ENCODE data around the gene ARAP1.

ARAP1 gene

GRCh38 chr11:72652873-72653630 lies 99.2 kb downstream of the ARAP1 start:
- FAIRE-seq, result no peak

- no peak for FAIRE-seq
These were observed 100.1 kb downstream of the ARAP1 start for GRCh38 chr11:72652133-72652532.

- FAIRE-seq, result no peak
These were observed 102.8 kb downstream of the ARAP1 start for GRCh38 chr11:72649215-72649976.

GRCh38 chr11:72648384-72649136 lies 103.6 kb downstream of the ARAP1 start:
- FAIRE-seq, result no peak

GRCh38 chr11:72647882-72648281 lies 104.3 kb downstream of the ARAP1 start:
- no peak for FAIRE-seq

GRCh38 chr11:72646472-72646871 lies 105.7 kb downstream of the ARAP1 start:
- no peak for FAIRE-seq

- no peak for FAIRE-seq
These were observed 106.2 kb downstream of the ARAP1 start for GRCh38 chr11:72646024-72646423.

GRCh38 chr11:72643547-72643946 lies 108.7 kb downstream of the ARAP1 start:
- no peak for FAIRE-seq

- no peak for FAIRE-seq
These were observed 109.2 kb downstream of the ARAP1 start for GRCh38 chr11:72642884-72643522.

GRCh38 chr11:72642043-72642883 lies 109.9 kb downstream of the ARAP1 start:
- no peak for FAIRE-seq

- FAIRE-seq, result no peak
These were observed 110.6 kb downstream of the ARAP1 start for GRCh38 chr11:72641522-72642042.

- FAIRE-seq, result no peak
These were observed 112.5 kb downstream of the ARAP1 start for GRCh38 chr11:72639502-72640375.

- no peak for FAIRE-seq
These were observed 114.3 kb downstream of the ARAP1 start for GRCh38 chr11:72637926-72638325.

- no peak for FAIRE-seq
These were observed 115.0 kb downstream of the ARAP1 start for GRCh38 chr11:72637198-72637597.

GRCh38 chr11:72636376-72636775 lies 115.8 kb downstream of the ARAP1 start:
- FAIRE-seq, result no peak

- no peak for FAIRE-seq
These were observed 116.3 kb downstream of the ARAP1 start for GRCh38 chr11:72635933-72636332.

GRCh38 chr11:72635309-72635915 lies 116.8 kb downstream of the ARAP1 start:
- no peak for FAIRE-seq
